ENCODE measurements around the gene COL18A1.

DNA sequence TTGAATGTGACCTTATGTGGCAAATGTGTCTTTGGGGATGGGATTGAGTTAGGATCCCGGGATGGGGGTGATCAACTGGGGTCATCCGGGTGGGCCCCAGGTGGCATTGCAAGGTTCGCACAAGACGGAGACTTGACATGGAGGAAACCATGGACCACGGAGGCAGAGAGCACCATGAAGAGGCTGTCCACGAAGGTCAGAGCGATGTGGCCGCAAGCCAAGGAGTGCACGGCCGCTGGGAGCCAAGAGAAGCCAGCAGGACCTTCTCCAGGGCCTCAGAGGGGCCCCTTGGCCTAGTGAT is 22.3 kb upstream of the COL18A1 start:
- TF ChIP-seq, protein P1, sequence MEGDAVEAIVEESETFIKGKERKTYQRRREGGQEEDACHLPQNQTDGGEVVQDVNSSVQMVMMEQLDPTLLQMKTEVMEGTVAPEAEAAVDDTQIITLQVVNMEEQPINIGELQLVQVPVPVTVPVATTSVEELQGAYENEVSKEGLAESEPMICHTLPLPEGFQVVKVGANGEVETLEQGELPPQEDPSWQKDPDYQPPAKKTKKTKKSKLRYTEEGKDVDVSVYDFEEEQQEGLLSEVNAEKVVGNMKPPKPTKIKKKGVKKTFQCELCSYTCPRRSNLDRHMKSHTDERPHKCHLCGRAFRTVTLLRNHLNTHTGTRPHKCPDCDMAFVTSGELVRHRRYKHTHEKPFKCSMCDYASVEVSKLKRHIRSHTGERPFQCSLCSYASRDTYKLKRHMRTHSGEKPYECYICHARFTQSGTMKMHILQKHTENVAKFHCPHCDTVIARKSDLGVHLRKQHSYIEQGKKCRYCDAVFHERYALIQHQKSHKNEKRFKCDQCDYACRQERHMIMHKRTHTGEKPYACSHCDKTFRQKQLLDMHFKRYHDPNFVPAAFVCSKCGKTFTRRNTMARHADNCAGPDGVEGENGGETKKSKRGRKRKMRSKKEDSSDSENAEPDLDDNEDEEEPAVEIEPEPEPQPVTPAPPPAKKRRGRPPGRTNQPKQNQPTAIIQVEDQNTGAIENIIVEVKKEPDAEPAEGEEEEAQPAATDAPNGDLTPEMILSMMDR (IDR thresholded peaks at IDR 0.05): no peak
- TF ChIP-seq EP300 (IDR thresholded peaks at IDR 0.05) (no peak), POLR2A (IDR thresholded peaks at IDR 0.05) (no peak)
